ENCODE results near the gene SLC17A9. TPM values are rescaled to one million over a fixed set of nuclear protein-coding genes. Genes with fewer than 3 reads are reported as not detected.

The SLC17A9 gene
- total RNA-seq, 1 donor from 2014 or later = 12.4 TPM

- Histone ChIP-seq H3K9ac (ENCODE audit: low read length) (no peak overlapping the region), H3K9me3 (ENCODE audit: insufficient read depth, low read depth, low read length) (no peaks in the 10 kb centered on the region), H3K27me3 (ENCODE audit: insufficient read depth, low read length) (peaks cover 26% of the 10 kb centered on the region), H3K4me1 (ENCODE audit: insufficient read depth, low read length) (no peaks in the 10 kb centered on the region), H3K4me2 (ENCODE audit: low read length) (no peak overlapping the region), H3K27ac (ENCODE audit: low read depth, low read length) (no peak overlapping the region), H3K4me3 (ENCODE audit: insufficient read depth, low read depth, low read length) (no peak overlapping the region), H3K36me3 (ENCODE audit: insufficient read depth, low read length) (no peaks in the 10 kb centered on the region), H4K20me1 (ENCODE audit: insufficient read depth, low read length) (peaks cover 7% of the 10 kb centered on the region), H2AFZ (ENCODE audit: low read depth, low read length) (no peak overlapping the region), H3K79me2 (ENCODE audit: insufficient read depth, low read length) (no peaks in the 10 kb centered on the region)
- Mint-ChIP-seq H3K36me3 (ENCODE audit: low read depth, unreplicated experiment) (peaks cover 2% of the 10 kb centered on the region), H3K9me3 (ENCODE audit: unreplicated experiment) (no peaks in the 10 kb centered on the region), H3K27me3 (ENCODE audit: low read depth, unreplicated experiment) (peaks cover 43% of the 10 kb centered on the region), H3K27ac (ENCODE audit: unreplicated experiment) (no peak overlapping the region), H3K4me3 (ENCODE audit: unreplicated experiment) (no peak overlapping the region), H3K4me1 (ENCODE audit: low read depth, unreplicated experiment) (no peaks in the 10 kb centered on the region)
- DNase-seq (ENCODE audit: low read depth) (no peak), FAIRE-seq (no peak)
- TF ChIP-seq EZH2 (IDR thresholded peaks at IDR 0.05; ENCODE audit: insufficient read depth, low read length) = no peak
- TF ChIP-seq, protein P1, sequence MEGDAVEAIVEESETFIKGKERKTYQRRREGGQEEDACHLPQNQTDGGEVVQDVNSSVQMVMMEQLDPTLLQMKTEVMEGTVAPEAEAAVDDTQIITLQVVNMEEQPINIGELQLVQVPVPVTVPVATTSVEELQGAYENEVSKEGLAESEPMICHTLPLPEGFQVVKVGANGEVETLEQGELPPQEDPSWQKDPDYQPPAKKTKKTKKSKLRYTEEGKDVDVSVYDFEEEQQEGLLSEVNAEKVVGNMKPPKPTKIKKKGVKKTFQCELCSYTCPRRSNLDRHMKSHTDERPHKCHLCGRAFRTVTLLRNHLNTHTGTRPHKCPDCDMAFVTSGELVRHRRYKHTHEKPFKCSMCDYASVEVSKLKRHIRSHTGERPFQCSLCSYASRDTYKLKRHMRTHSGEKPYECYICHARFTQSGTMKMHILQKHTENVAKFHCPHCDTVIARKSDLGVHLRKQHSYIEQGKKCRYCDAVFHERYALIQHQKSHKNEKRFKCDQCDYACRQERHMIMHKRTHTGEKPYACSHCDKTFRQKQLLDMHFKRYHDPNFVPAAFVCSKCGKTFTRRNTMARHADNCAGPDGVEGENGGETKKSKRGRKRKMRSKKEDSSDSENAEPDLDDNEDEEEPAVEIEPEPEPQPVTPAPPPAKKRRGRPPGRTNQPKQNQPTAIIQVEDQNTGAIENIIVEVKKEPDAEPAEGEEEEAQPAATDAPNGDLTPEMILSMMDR (IDR thresholded peaks at IDR 0.05; ENCODE audit: insufficient read depth, low read depth, low read length) = no peak
Measured at GRCh38 chr20:62970307-62971210, 18.1 kb downstream of the SLC17A9 start.

DNA sequence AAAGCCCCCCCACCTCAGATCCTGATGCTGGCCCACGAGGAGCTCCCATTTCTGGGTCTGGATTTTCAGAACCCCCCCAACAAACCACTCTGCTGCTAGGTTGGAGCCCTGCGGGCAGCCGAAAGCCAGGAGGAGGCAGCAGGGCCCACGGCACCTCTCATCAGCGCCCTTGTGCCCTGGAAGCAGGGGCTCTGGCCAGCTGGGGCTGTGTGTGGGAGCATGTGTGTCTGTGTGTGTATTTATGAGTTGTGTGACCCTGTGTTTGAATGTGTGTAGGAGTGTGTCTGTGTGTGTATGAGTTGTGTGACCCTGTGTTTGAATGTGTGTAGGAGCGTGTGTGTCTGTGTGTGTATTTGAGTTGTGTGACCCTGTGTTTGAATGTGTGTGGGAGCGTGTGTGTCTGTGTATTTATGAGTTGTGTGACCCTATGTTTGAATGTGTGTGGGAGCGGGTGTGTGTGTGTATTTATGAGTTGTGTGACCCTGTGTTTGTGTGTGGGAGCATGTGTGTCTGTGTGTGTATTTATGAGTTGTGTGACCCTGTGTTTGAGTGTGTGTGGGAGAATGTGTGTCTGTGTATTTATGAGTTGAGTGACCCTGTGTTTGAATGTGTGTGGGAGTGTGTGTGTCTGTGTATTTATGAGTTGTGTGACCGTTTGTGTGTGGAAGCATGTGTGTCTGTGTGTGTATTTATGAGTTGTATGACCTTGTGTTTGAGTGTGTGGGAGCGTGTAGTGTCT, 18.9 kb downstream of the SLC17A9 start:
- Histone ChIP-seq H3K27me3 (ENCODE audit: insufficient read depth, low read length) (peaks cover 26% of the 10 kb centered on the region), H3K36me3 (ENCODE audit: insufficient read depth, low read length) (no peaks in the 10 kb centered on the region), H3K4me3 (ENCODE audit: insufficient read depth, low read depth, low read length) (no peak overlapping the region), H4K20me1 (ENCODE audit: insufficient read depth, low read length) (peaks cover 7% of the 10 kb centered on the region), H3K9ac (ENCODE audit: low read length) (no peak overlapping the region), H3K79me2 (ENCODE audit: insufficient read depth, low read length) (no peaks in the 10 kb centered on the region), H3K27ac (ENCODE audit: low read depth, low read length) (no peak overlapping the region), H3K4me2 (ENCODE audit: low read length) (no peak overlapping the region), H3K4me1 (ENCODE audit: insufficient read depth, low read length) (no peaks in the 10 kb centered on the region), H3K9me3 (ENCODE audit: insufficient read depth, low read depth, low read length) (no peaks in the 10 kb centered on the region), H2AFZ (ENCODE audit: low read depth, low read length) (no peak overlapping the region)
- FAIRE-seq (no peak), DNase-seq (ENCODE audit: low read depth) (no peak)
- H3K9me3 Mint-ChIP-seq (ENCODE audit: unreplicated experiment) = no peaks in the 10 kb centered on the region
- H3K4me1 Mint-ChIP-seq (ENCODE audit: low read depth, unreplicated experiment) = no peaks in the 10 kb centered on the region
- H3K27ac Mint-ChIP-seq (ENCODE audit: unreplicated experiment) = no peak overlapping the region
- H3K36me3 Mint-ChIP-seq (ENCODE audit: low read depth, unreplicated experiment) = no peaks in the 10 kb centered on the region
- no peak overlapping the region for H3K4me3 Mint-ChIP-seq (ENCODE audit: unreplicated experiment)
- peaks cover 46% of the 10 kb centered on the region for H3K27me3 Mint-ChIP-seq (ENCODE audit: low read depth, unreplicated experiment)
- no peak for TF ChIP-seq EZH2 (IDR thresholded peaks at IDR 0.05; ENCODE audit: insufficient read depth, low read length)
- TF ChIP-seq, protein P1 (IDR thresholded peaks at IDR 0.05; ENCODE audit: insufficient read depth, low read depth, low read length) = no peak
